WTC11 (cell line): ENCODE data around the gene FER. TPM values are rescaled to one million over a fixed set of nuclear protein-coding genes. Genes with fewer than 3 reads are reported as not detected.
A peak's percentile ranks its signal among the peaks of the same experiment; 100 is the strongest.

Experiments used
- ATAC-seq: fragments of 200-7000 bp; cut with Tn5 transposase; 2 replicates; pipeline ENCODE4 v1.10.0; 2021; ENCODE audit warnings: mild to moderate bottlenecking, moderate library complexity
- CTCF ChIA-PET: fragments of 300-600 bp; sonication (Branson Sonifier 250); formaldehyde crosslinking; loops from one replicate; lab custom pipeline; 2021; ENCODE audit warnings: antibody characterized with exemption; lab: Charles Lee
- POLR2A ChIA-PET: fragments of 350-600 bp; sonication (Branson Sonifier 250); formaldehyde crosslinking; loops from one replicate; lab custom pipeline; 2021; ENCODE audit warnings: antibody characterized with exemption; lab: Charles Lee
- DNase-seq: peaks from one replicate; pipeline ENCODE4 v3.0.0; 2021; ENCODE audit warnings: low spot score
- H3K27ac Mint-ChIP-seq: 2 replicates; pipeline ENCODE4 v1.8.0; 2021; ENCODE audit warnings: mixed read lengths
- H3K27me3 Mint-ChIP-seq: 2 replicates; pipeline ENCODE4 v1.8.0; 2021; ENCODE audit warnings: low read depth, mild to moderate bottlenecking, moderate library complexity, mixed read lengths
- H3K36me3 Mint-ChIP-seq: 2 replicates; pipeline ENCODE4 v1.8.0; 2021; ENCODE audit warnings: mixed read lengths
- H3K4me1 Mint-ChIP-seq: 2 replicates; pipeline ENCODE4 v1.8.0; 2022; ENCODE audit warnings: mixed read lengths
- H3K4me3 Mint-ChIP-seq: 2 replicates; pipeline ENCODE4 v1.8.0; 2021; ENCODE audit warnings: mild to moderate bottlenecking, moderate library complexity, mixed read lengths
- H3K9me3 Mint-ChIP-seq: 2 replicates; pipeline ENCODE4 v1.8.0; 2021; ENCODE audit warnings: mixed read lengths
- AR ChIP-seq: fragments of 250-450 bp; sonication (Bioruptor Pico); IDR thresholded peaks from 2 replicates; pipeline ENCODE4 v1.9.0; 2021; ENCODE audit warnings: mild to moderate bottlenecking
- ATF1 ChIP-seq: sonication (generic); formaldehyde crosslinking; IDR thresholded peaks from 2 replicates; pipeline ENCODE4 v1.8.1; 2023; ENCODE audit warnings: mild to moderate bottlenecking, moderate library complexity, missing genetic modification reagents
- ATF2 ChIP-seq: sonication (generic); formaldehyde crosslinking; IDR thresholded peaks from 2 replicates; pipeline ENCODE4 v1.8.1; 2022; ENCODE audit warnings: low read depth, missing genetic modification reagents, borderline replicate concordance
- ATF3 ChIP-seq: sonication (generic); formaldehyde crosslinking; conservative IDR thresholded peaks from 2 replicates; pipeline ENCODE4 v1.8.1; 2022; ENCODE audit warnings: mild to moderate bottlenecking, missing genetic modification reagents
- CREM ChIP-seq: sonication (generic); formaldehyde crosslinking; IDR thresholded peaks from 2 replicates; pipeline ENCODE4 v1.8.1; 2022; ENCODE audit warnings: mild to moderate bottlenecking, missing genetic modification reagents, moderate library complexity
- ERG ChIP-seq: fragments of 250-450 bp; sonication (Bioruptor Pico); IDR thresholded peaks from 2 replicates; pipeline ENCODE4 v1.8.0; 2021; ENCODE audit warnings: mild to moderate bottlenecking
- GTF2I ChIP-seq: fragments of 250-450 bp; sonication (Bioruptor Pico); conservative IDR thresholded peaks from 2 replicates; pipeline ENCODE4 v1.4.0; 2021; ENCODE audit warnings: mild to moderate bottlenecking
- JAZF1 ChIP-seq: fragments of 250-450 bp; sonication (Bioruptor Pico); IDR thresholded peaks from 2 replicates; pipeline ENCODE4 v1.9.0; 2021; ENCODE audit warnings: moderate library complexity, mild to moderate bottlenecking, inconsistent platforms
- MYBL2 ChIP-seq: sonication (generic); formaldehyde crosslinking; IDR thresholded peaks from 2 replicates; pipeline ENCODE4 v1.8.1; 2023; ENCODE audit warnings: mild to moderate bottlenecking, moderate library complexity, missing genetic modification reagents
- NR1H2 ChIP-seq: sonication (generic); formaldehyde crosslinking; IDR thresholded peaks from 2 replicates; pipeline ENCODE4 v1.9.0; 2021; ENCODE audit warnings: mild to moderate bottlenecking, moderate library complexity, missing genetic modification reagents
- SMAD3 ChIP-seq: sonication (generic); formaldehyde crosslinking; IDR thresholded peaks from 2 replicates; pipeline ENCODE4 v1.8.0; 2022; ENCODE audit warnings: missing genetic modification reagents, mild to moderate bottlenecking, borderline replicate concordance
- SP1 ChIP-seq: sonication (generic); formaldehyde crosslinking; conservative IDR thresholded peaks from 2 replicates; pipeline ENCODE4 v1.8.1; 2022; ENCODE audit warnings: missing genetic modification reagents
- ZBTB21 ChIP-seq: sonication (generic); formaldehyde crosslinking; IDR thresholded peaks from 2 replicates; pipeline ENCODE4 v1.8.1; 2023; ENCODE audit warnings: mild to moderate bottlenecking, missing genetic modification reagents, borderline replicate concordance
- ZMAT4 ChIP-seq: fragments of 250-450 bp; sonication (Bioruptor Pico); IDR thresholded peaks from 2 replicates; pipeline ENCODE4 v1.9.0; 2021; ENCODE audit warnings: mild to moderate bottlenecking
- ZNF121 ChIP-seq: sonication (generic); formaldehyde crosslinking; IDR thresholded peaks from 2 replicates; pipeline ENCODE4 v1.8.0; 2023; ENCODE audit warnings: missing genetic modification reagents
- ZNF671 ChIP-seq: fragments of 250-450 bp; sonication (Bioruptor Pico); IDR thresholded peaks from 2 replicates; pipeline ENCODE4 v1.8.0; 2021; ENCODE audit warnings: mild to moderate bottlenecking
- ZSCAN18 ChIP-seq: fragments of 250-450 bp; sonication (Bioruptor Pico); IDR thresholded peaks from 2 replicates; pipeline ENCODE4 v2.1.2; 2022; ENCODE audit warnings: mild to moderate bottlenecking, moderate library complexity
- total RNA-seq: library from RNA; stranded (reverse); gene quantifications from 3 replicates; pipeline ENCODE4 v1.2.3, GENCODE V29; 2021

FER gene
- total RNA-seq, 1 experiment from 2014 or later: 13.8 TPM

GRCh38 chr5:109223531-109223930 lies 475.8 kb downstream of the FER start:
- TF ChIP-seq ERG (no peak), ATF1 (no peak), GTF2I (CRISPR knock-in tag) (no peak), AR (CRISPR knock-in tag) (no peak), ZNF671 (CRISPR knock-in tag) (no peak), ATF2 (no peak), SP1 (CRISPR knock-in tag) (no peak), MYBL2 (CRISPR knock-in tag) (no peak), SMAD3 (CRISPR knock-in tag) (no peak), ZSCAN18 (CRISPR knock-in tag) (no peak), NR1H2 (CRISPR knock-in tag) (no peak), ZBTB21 (CRISPR knock-in tag) (no peak), JAZF1 (no peak), ATF3 (CRISPR knock-in tag) (no peak), ZNF121 (CRISPR knock-in tag) (no peak)
- DNase-seq: no peak
- H3K27me3 Mint-ChIP-seq: no peaks in the 10 kb centered on the region
- ATAC-seq: peak; percentile 65
- H3K36me3 Mint-ChIP-seq: peaks cover 18% of the 10 kb centered on the region
- no peaks in the 10 kb centered on the region for H3K4me1 Mint-ChIP-seq
- peaks cover 30% of the 10 kb centered on the region for H3K9me3 Mint-ChIP-seq
- ChIA-PET CTCF (no interaction called here), POLR2A (no interaction called here)
- H3K27ac Mint-ChIP-seq: no peak overlapping the region
- H3K4me3 Mint-ChIP-seq: no peak overlapping the region

- H3K27me3 Mint-ChIP-seq: no peaks in the 10 kb centered on the region
- H3K9me3 Mint-ChIP-seq: peaks cover 22% of the 10 kb centered on the region
- DNase-seq: no peak
- no peak overlapping the region for H3K27ac Mint-ChIP-seq
- POLR2A ChIA-PET: no interaction called here
- CTCF ChIA-PET: no interaction called here
- ATAC-seq: no peak
- H3K4me1 Mint-ChIP-seq: no peaks in the 10 kb centered on the region
- peaks cover 11% of the 10 kb centered on the region for H3K36me3 Mint-ChIP-seq
- no peak for TF ChIP-seq SP1 (CRISPR knock-in tag)
- TF ChIP-seq CREM (CRISPR knock-in tag): no peak
- TF ChIP-seq ZMAT4 (CRISPR knock-in tag): no peak
- no peak overlapping the region for H3K4me3 Mint-ChIP-seq
Observed at GRCh38 chr5:109224276-109224882, 476.7 kb downstream of the FER start.
